Body of pancreas (tissue), 4 donors: ENCODE data around the gene BMP6. TPM values are rescaled to one million over a fixed set of nuclear protein-coding genes. Genes with fewer than 3 reads are reported as not detected.

Experiments
- ATAC-seq: fragments of 150-250 bp; one replicate; pipeline ENCODE4 v1.9.1; 2016
- DNase-seq, 4 donors: peaks; one replicate each; pipeline ENCODE4 v3.0.0-alpha.2; 2019
- H3K27ac ChIP-seq, 4 donors: fragments of 200-600 bp; sonication (generic); 1 replicate in 3 of 4; 2 replicates in 1 of 4; pipeline versions ENCODE4 v1.5.1 to v1.6.1; 2016 to 2019; ENCODE audit warnings: mild to moderate bottlenecking in 1 of 4, mixed read lengths in 1 of 4, moderate library complexity in 1 of 4
- H3K27me3 ChIP-seq, 2 donors: fragments of 200-600 bp; sonication (generic); one replicate each; pipeline ENCODE4 v1.6.0; 2016; ENCODE audit warnings: mild to moderate bottlenecking in 1 of 2
- H3K36me3 ChIP-seq, 2 donors: fragments of 200-600 bp; sonication (generic); replicated peaks in 1 of 2; 2 replicates each; pipeline ENCODE4 v1.5.1; 2016; ENCODE audit warnings: low read depth in 2 of 2; ENCODE audit not compliant: insufficient read depth in 1 of 2
- H3K4me1 ChIP-seq: fragments of 200-600 bp; sonication (generic); one replicate; pipeline ENCODE4 v1.6.0; 2016
- H3K4me3 ChIP-seq, 2 donors: fragments of 200-600 bp; sonication (generic); 1 replicate in 1 of 2; 2 replicates in 1 of 2; pipeline ENCODE4 v1.5.1; 2016 to 2019
- H3K9me3 ChIP-seq, 3 donors: fragments of 200-600 bp; sonication (generic); 1 replicate in 2 of 3; 2 replicates in 1 of 3; pipeline ENCODE4 v1.5.1; 2016
- CTCF ChIP-seq, 7 experiments: fragments of 450-650 bp in 4 of 7; fragments of 200-600 bp in 3 of 7; sonication (generic) in 3 of 7; IDR thresholded peaks; one replicate each; pipeline ENCODE4 v1.5.1; 2016 to 2019; ENCODE audit warnings: antibody characterized with exemption in 7 of 7
- POLR2A ChIP-seq, 3 donors: fragments of 450-650 bp; IDR thresholded peaks; one replicate each; pipeline ENCODE4 v1.6.1; 2016; ENCODE audit warnings: antibody characterized with exemption in 3 of 3, mild to moderate bottlenecking in 2 of 3
- WGBS, 2 donors: methylation state at CpG; one replicate each; pipeline ENCODE4 v1.1.5; 2017; 5-methylcytosine and 5-hydroxymethylcytosine counted together
- intact Hi-C: fragments of 100-400 bp; cut with DNase I; formaldehyde crosslinking; loops from one replicate; pipeline ENCODE4 v1.15.1; 2023
- total RNA-seq, 2 donors: library from RNA; depleted of rRNA; stranded (reverse); fragments of >200 nt; gene quantifications; one replicate each; pipeline ENCODE4 v1.1.0, GENCODE V29; 2016

The BMP6 gene
- total RNA-seq, 2 donors from 2014 or later = 1.6 to 1.8 TPM

DNA sequence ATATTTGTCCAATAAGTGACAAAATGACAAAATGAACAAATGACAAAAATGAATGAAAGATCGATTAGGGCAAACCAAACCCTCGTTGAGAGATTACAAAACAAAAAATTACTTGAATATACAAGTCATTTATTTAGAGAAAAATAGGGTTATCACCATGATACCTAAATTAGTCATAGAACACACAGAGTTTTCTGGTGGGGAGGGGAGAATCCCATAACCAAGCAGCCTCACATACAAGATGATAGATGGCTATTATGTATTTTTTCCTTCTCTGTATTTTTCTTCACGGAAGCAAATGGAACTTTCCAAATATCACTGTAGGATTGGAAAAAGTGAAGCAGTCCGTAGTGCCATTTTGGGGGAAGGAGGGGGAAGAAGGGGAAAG lies 28.5 kb upstream of the BMP6 start:
- 47 to 55% methylated on average over 4 of the region's 4 CpGs for WGBS, 2 donors
- H3K27me3 ChIP-seq = no peaks in the 10 kb centered on the region
- ATAC-seq = no peak
- H3K4me3 ChIP-seq = no peak overlapping the region
- H3K27ac ChIP-seq = no peak overlapping the region
- no peak for DNase-seq
- intact Hi-C loops = no loop called here
- H3K9me3 ChIP-seq = no peaks in the 10 kb centered on the region
- no peaks in the 10 kb centered on the region for H3K36me3 ChIP-seq
- TF ChIP-seq CTCF (IDR thresholded peaks at IDR 0.05) = no peak
- TF ChIP-seq POLR2A (IDR thresholded peaks at IDR 0.05) = no peak
- H3K4me1 ChIP-seq = no peaks in the 10 kb centered on the region

- DNase-seq (peak in 1 of 4 donors; percentile 49), ATAC-seq (no peak)
- H3K4me3 ChIP-seq = no peak overlapping the region
- no peaks in the 10 kb centered on the region for H3K4me1 ChIP-seq
- intact Hi-C loops = no loop called here
- TF ChIP-seq POLR2A (IDR thresholded peaks at IDR 0.05) (no peak), CTCF (IDR thresholded peaks at IDR 0.05) (no peak)
- no peaks in the 10 kb centered on the region for H3K27me3 ChIP-seq
- H3K36me3 ChIP-seq = no peaks in the 10 kb centered on the region
- 40 to 57% methylated on average over 12 of the region's 12 CpGs for WGBS, 2 donors
- no peaks in the 10 kb centered on the region for H3K9me3 ChIP-seq
- H3K27ac ChIP-seq = no peak overlapping the region
Measured at GRCh38 chr6:7697820-7698623, 27.9 kb upstream of the BMP6 start.

DNA sequence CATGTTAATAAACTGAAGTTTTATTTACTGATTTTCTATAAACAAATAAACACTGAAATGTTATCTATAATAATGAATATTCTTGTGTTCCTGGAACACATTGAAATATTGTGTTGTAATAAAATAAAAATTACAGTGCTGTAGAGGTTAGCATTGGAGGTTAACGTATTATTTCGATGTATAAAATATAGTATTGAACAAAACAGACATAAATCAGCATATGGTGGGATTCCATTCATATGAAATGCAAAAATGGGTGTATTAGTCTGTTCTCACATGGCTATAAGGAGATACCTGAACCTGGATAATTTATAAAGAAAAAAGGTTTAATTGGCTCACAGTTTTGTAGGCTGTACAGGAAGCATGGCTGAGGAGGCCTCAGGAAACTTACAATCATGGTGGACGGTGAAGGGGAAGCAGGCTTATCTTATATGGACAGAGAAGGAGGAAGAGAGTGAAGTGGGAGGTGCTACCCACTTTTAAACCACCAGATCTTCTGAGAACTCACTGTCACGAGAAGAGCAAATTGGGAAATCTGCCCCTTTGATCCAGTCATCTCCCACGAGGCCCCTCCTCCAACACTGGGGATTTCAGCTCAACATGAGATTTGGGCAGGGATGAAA lies 24.6 kb upstream of the BMP6 start:
- TF ChIP-seq CTCF (IDR thresholded peaks at IDR 0.05) (no peak), POLR2A (IDR thresholded peaks at IDR 0.05) (no peak)
- ATAC-seq = no peak

DNA sequence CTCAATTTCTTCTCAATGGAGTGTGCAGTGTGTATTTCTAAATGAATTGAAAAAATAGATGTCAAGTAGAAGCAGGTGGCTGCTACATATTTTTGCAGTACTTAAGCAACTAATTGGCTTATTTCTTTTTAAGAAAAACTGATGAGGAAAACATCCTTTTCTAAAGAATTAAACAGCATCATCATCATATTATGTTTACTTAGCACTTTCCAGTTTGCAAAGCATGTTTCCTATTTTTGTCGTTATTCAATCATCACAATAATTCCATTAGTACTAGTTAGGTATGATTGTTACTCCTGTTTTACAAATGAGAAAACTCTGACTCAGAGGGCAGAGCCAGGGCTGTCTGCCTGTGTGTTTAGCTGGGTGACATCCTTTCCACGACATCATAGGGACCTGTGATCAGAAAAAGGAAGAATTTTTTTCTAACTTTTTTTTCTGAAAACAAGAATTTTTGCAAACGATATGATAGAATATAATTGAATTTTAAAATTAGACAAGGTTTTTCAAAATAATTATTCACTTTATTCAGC lies 22.7 kb upstream of the BMP6 start:
- intact Hi-C loops = no loop called here
- no peaks in the 10 kb centered on the region for H3K27me3 ChIP-seq
- H3K27ac ChIP-seq = no peak overlapping the region
- no peak for ATAC-seq
- H3K4me1 ChIP-seq = no peaks in the 10 kb centered on the region
- H3K4me3 ChIP-seq = no peak overlapping the region
- 50 to 60% methylated on average over 3 of the region's 3 CpGs for WGBS, 2 donors
- no peaks in the 10 kb centered on the region for H3K36me3 ChIP-seq
- TF ChIP-seq CTCF (IDR thresholded peaks at IDR 0.05) (no peak), POLR2A (IDR thresholded peaks at IDR 0.05) (no peak)
- no peaks in the 10 kb centered on the region for H3K9me3 ChIP-seq
- no peak for DNase-seq

More for the DNA sequence above, 24.6 kb upstream of the BMP6 start:
- intact Hi-C loops = no loop called here
- 77 to 85% methylated on average over 5 of the region's 5 CpGs for whole genome bisulfite sequencing, 2 donors
- Histone ChIP-seq H3K9me3 (no peaks in the 10 kb centered on the region), H3K27ac (no peak overlapping the region), H3K4me3 (no peak overlapping the region), H3K4me1 (no peaks in the 10 kb centered on the region), H3K27me3 (no peaks in the 10 kb centered on the region), H3K36me3 (no peaks in the 10 kb centered on the region)
- DNase-seq = no peak
